ENCODE results near the gene STOX2. TPM values are rescaled to one million over a fixed set of nuclear protein-coding genes. Genes with fewer than 3 reads are reported as not detected.

STOX2 gene, protein sequence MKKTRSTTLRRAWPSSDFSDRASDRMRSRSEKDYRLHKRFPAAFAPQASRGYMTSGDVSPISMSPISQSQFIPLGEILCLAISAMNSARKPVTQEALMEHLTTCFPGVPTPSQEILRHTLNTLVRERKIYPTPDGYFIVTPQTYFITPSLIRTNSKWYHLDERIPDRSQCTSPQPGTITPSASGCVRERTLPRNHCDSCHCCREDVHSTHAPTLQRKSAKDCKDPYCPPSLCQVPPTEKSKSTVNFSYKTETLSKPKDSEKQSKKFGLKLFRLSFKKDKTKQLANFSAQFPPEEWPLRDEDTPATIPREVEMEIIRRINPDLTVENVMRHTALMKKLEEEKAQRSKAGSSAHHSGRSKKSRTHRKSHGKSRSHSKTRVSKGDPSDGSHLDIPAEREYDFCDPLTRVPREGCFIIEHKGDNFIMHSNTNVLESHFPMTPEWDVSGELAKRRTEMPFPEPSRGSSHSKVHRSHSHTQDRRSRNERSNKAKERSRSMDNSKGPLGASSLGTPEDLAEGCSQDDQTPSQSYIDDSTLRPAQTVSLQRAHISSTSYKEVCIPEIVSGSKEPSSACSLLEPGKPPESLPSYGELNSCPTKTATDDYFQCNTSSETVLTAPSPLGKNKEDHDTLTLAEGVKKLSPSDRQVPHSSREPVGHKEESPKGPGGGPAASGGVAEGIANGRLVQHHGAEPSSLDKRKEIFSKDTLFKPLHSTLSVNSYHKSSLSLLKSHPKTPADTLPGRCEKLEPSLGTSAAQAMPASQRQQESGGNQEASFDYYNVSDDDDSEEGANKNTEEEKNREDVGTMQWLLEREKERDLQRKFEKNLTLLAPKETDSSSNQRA (N-terminal part only)
- total RNA-seq (7.3 TPM), polyA plus RNA-seq (ENCODE audit: insufficient read depth in 1 of 8, insufficient read length in 8 of 8, low replicate concordance in 1 of 8) (1 to 10 TPM; 3.8 to 9.7 (median 6.5) TPM)
- long read RNA-seq, donor 1, result 0 reads
- long read RNA-seq, donor 2, result 0 reads
- long read RNA-seq, donor 3, result 0 reads
- long read RNA-seq, donor 4, result 0 reads
- long read RNA-seq, donor 5, result 0 reads
- long read RNA-seq, donor 6, full-length matches to known transcripts, result 1 of 1 reads
- long read RNA-seq, donor 6, partial matches to known transcripts, result 0 of 1 reads
- long read RNA-seq, donor 6, other reads (novel, unspliced or antisense), result 0 of 1 reads
- long read RNA-seq, donor 7, result 0 reads
- long read RNA-seq, donor 8, result 0 reads
- long read RNA-seq, donor 9, result 0 reads
- long read RNA-seq, donor 10, result 0 reads
- long read RNA-seq, donor 11, result 0 reads

DNA sequence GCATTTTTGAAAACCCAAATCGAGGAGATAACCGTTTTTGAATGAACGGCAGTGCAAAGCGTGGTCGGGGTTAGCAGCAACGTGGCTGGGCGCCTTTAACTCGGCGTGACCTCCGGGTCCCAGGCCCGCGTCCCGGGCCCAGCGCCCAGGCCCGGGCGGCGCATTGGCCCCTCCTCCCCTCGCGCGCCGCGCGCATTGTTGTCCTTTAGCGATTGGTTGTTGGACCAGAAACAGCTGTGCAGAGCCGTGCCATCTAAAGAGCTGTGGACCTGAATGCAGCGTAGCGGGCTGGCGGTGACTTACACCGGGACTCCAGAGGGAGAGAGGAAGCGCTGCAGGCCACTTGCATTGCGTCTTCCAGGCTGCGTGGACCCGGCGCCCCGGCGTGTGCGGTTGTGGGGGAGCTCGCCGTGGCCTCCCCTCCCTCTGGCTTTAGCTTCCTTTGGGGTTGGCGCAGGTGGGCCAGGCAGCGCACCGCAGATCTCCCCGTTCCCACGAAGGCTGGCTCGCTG lies at the start of gene STOX2:
STOX2 (plus strand) TSS at position 227 of the 512 bp plus-strand sequence. CDS start 1,484 bp downstream, outside the sequence.
- Histone ChIP-seq H3K27ac (ENCODE audit: low read length) (peak within 1 kb of the TSS; percentile 84), H3K27me3 (ENCODE audit: control insufficient read depth, insufficient read depth, low read length) (peaks cover 4% of the 10 kb centered on the region), H3K4me3 (ENCODE audit: low read length) (peak within 1 kb of the TSS; percentile 82), H3K4me1 (ENCODE audit: control insufficient read depth, insufficient read depth, low read length) (peaks cover 12% of the 10 kb centered on the region), H3K36me3 (ENCODE audit: control insufficient read depth, insufficient read depth, low read length) (no peaks in the 10 kb centered on the region), H3K9me3 (replicated peaks; ENCODE audit: control insufficient read depth, low read depth, low read length) (peaks cover 2% of the 10 kb centered on the region)
- under 1% methylated on average over 39 of the region's 45 CpGs for WGBS (ENCODE audit: insufficient coverage)
- DNase-seq, result peak; percentile 89

DNA sequence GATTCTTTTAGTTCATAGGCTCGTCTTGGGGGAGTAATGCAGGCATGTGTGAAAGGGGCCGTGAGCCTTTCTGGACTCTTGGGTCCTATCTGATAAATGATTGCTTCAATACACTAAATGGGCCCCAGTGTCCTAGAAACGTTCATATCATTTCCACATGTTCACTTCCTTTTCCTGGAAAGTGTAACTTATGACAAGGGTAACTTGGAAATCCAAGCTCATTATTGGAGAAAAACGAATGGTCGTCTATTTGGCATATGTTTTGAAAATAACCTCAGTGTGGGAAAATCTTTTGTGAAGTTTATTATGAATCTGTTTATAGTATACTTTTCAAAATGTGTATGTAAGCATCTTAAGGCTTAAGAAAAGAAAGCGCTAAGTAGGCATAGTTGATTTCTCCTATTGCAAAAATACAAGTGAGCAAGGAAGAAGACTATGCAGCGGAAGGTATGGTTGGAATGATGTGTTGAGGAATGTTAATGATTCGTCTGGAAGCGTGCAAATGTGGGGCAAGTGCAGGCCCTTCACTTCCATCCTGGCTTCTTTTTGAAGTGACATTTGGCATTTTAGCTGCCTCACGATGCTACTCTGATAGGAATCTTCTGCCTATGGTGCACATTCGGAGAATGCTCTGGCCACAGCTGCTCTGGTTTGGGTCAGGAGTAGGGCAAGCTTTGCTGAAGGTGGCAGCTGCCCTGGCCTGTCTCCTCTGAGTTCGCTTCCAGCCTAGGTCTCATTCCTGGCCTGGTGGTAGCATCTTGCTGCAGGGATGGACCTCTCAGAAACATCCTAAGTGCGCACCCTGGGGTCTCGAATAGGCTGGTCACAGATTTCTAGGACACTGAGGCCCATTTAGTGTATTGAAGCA lies 49.5 kb upstream of the STOX2 start:
- Histone ChIP-seq H3K27ac (ENCODE audit: low read length) (no peak overlapping the region), H3K36me3 (ENCODE audit: control insufficient read depth, insufficient read depth, low read length) (no peaks in the 10 kb centered on the region), H3K9me3 (replicated peaks; ENCODE audit: control insufficient read depth, low read depth, low read length) (no peaks in the 10 kb centered on the region), H3K4me1 (ENCODE audit: control insufficient read depth, insufficient read depth, low read length) (peaks cover 18% of the 10 kb centered on the region), H3K4me3 (ENCODE audit: low read length) (no peak overlapping the region), H3K27me3 (ENCODE audit: control insufficient read depth, insufficient read depth, low read length) (peaks cover 2% of the 10 kb centered on the region)
- 51% methylated on average over 7 of the region's 14 CpGs for WGBS (ENCODE audit: insufficient coverage)
- DNase-seq, result peak; percentile 50

DNA sequence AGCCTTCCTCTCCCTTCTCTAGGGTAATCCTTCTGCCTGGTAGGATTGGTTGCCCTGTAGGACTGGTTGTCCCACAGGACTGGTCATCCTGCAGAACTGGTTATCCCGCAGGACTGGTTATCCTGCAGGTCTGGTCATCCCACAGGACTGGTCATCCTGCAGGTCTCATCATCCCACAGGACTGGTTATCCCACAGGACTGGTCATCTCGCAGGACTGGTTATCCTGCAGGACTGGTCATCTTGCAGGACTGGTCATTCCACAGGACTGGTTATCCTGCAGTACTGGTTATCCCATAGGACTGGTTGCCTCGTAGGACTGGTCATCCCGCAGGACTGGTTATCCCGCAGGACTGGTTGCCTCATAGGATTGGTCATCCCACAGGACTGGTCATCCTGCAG lies 48.1 kb upstream of the STOX2 start:
- no peak overlapping the region for H3K4me3 ChIP-seq (ENCODE audit: low read length)
- H3K27ac ChIP-seq (ENCODE audit: low read length), result no peak overlapping the region
- 95% methylated on average over 5 of the region's 5 CpGs for WGBS (ENCODE audit: insufficient coverage)
- H3K4me1 ChIP-seq (ENCODE audit: control insufficient read depth, insufficient read depth, low read length), result peaks cover 18% of the 10 kb centered on the region
- no peak for DNase-seq
- H3K27me3 ChIP-seq (ENCODE audit: control insufficient read depth, insufficient read depth, low read length), result peaks cover 2% of the 10 kb centered on the region
- no peaks in the 10 kb centered on the region for H3K36me3 ChIP-seq (ENCODE audit: control insufficient read depth, insufficient read depth, low read length)
- H3K9me3 ChIP-seq (replicated peaks; ENCODE audit: control insufficient read depth, low read depth, low read length), result no peaks in the 10 kb centered on the region

DNA sequence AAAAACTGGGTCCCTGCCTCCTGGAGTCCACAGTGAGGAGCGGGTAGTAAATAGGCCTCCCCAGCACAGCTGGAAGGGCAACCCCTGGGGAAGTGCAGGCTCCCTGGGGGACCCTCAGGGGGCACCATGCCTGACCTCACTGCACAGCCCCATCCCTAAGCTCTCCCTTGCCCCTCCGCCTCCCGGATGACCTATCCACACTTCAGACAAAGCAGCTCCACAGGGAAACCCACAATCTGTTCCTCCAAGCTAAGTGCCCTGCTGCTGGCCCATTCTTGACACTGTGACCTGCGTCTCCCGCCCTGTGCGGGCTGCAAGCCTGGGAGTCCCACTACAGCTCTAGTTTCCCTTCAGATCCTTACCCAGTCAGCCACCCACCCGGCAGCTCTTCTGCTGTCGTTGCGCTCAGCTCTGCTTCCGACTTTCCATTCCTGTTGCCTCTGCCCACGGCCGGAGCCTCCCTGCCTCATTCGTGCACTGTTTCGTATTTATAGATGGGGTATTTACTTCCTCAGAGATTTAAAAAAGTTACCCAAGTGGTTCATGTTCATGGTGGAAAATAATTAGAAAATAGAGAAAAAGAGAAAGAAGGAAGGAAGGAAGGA lies 47.0 kb upstream of the STOX2 start:
- Histone ChIP-seq H3K9me3 (replicated peaks; ENCODE audit: control insufficient read depth, low read depth, low read length) (no peaks in the 10 kb centered on the region), H3K27ac (ENCODE audit: low read length) (no peak overlapping the region), H3K4me1 (ENCODE audit: control insufficient read depth, insufficient read depth, low read length) (peaks cover 14% of the 10 kb centered on the region), H3K4me3 (ENCODE audit: low read length) (no peak overlapping the region), H3K27me3 (ENCODE audit: control insufficient read depth, insufficient read depth, low read length) (peaks cover under 1% of the 10 kb centered on the region), H3K36me3 (ENCODE audit: control insufficient read depth, insufficient read depth, low read length) (no peaks in the 10 kb centered on the region)
- DNase-seq, result no peak
- WGBS (ENCODE audit: insufficient coverage), result 63% methylated on average over 9 of the region's 14 CpGs

DNA sequence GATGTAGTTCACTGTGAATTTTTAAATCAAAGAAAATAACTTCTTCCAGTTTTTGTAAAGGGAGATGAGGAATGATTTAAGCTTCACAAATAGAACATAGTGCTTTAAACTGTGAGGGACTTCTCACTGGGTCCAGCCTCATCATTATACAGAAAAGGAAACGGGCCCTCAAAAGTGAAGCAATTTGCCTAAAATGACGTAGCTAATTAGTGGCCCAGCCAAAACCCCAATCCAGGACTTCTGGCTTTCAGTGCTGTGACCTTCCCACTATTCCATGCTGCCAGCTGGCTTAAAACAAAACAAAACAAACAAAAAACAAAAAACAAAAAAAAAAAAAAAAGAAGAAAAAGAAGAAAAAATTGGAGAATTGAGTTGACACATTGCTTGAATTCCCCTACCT lies 45.0 kb upstream of the STOX2 start:
- no peak overlapping the region for H3K27ac ChIP-seq (ENCODE audit: low read length)
- peak; percentile 21 for DNase-seq
- 58% methylated on average over 2 of the region's 2 CpGs for WGBS (ENCODE audit: insufficient coverage)
- H3K4me1 ChIP-seq (ENCODE audit: control insufficient read depth, insufficient read depth, low read length), result peaks cover 14% of the 10 kb centered on the region
- H3K36me3 ChIP-seq (ENCODE audit: control insufficient read depth, insufficient read depth, low read length), result no peaks in the 10 kb centered on the region
- H3K27me3 ChIP-seq (ENCODE audit: control insufficient read depth, insufficient read depth, low read length), result no peaks in the 10 kb centered on the region
- no peaks in the 10 kb centered on the region for H3K9me3 ChIP-seq (replicated peaks; ENCODE audit: control insufficient read depth, low read depth, low read length)
- no peak overlapping the region for H3K4me3 ChIP-seq (ENCODE audit: low read length)

DNA sequence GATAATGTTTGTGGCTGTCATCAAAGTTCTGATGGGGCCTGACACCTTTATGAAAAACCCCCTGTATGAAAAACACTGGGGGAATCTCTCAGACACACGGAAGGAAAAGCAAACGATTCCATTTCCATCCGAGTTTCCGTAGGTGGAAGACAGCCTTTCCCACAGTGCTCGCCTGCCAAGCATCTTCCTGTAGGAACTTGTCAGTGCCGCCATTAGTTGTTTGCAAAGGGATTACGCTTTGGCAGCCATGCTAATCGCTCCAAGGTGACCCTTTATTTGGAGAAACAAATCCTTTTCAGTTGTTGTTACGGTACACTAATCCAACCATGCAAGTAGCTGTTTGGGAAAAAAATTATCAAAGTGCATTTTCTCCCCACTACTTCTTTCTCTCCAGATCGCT lies 44.4 kb upstream of the STOX2 start:
- Histone ChIP-seq H3K27me3 (ENCODE audit: control insufficient read depth, insufficient read depth, low read length) (no peaks in the 10 kb centered on the region), H3K27ac (ENCODE audit: low read length) (no peak overlapping the region), H3K36me3 (ENCODE audit: control insufficient read depth, insufficient read depth, low read length) (no peaks in the 10 kb centered on the region), H3K9me3 (replicated peaks; ENCODE audit: control insufficient read depth, low read depth, low read length) (no peaks in the 10 kb centered on the region), H3K4me1 (ENCODE audit: control insufficient read depth, insufficient read depth, low read length) (peaks cover 13% of the 10 kb centered on the region), H3K4me3 (ENCODE audit: low read length) (no peak overlapping the region)
- 25% methylated on average over 8 of the region's 10 CpGs for WGBS (ENCODE audit: insufficient coverage)
- DNase-seq, result peak; percentile 71

DNA sequence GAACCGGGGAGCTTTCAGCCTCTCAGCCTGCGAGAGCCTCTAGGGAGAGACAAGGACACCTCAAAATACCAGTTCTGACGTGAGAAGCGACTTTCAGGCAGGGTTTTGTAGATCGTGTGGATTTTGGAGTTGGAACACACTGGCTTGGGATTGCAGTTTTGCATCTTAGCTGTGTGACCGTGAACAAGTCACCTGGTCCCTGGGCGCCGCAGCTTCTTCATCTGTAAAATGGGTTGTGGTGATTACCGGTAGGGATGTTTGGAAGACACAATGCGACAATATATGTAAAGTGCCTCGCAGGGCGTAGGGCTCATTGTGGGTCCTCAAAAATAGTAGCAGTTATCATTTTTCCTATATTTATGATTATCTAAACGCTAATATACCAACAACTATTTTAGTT lies 43.7 kb upstream of the STOX2 start:
- 90% methylated on average over 6 of the region's 13 CpGs for WGBS (ENCODE audit: insufficient coverage)
- Histone ChIP-seq H3K4me3 (ENCODE audit: low read length) (no peak overlapping the region), H3K9me3 (replicated peaks; ENCODE audit: control insufficient read depth, low read depth, low read length) (no peaks in the 10 kb centered on the region), H3K4me1 (ENCODE audit: control insufficient read depth, insufficient read depth, low read length) (peaks cover 6% of the 10 kb centered on the region), H3K27ac (ENCODE audit: low read length) (no peak overlapping the region), H3K27me3 (ENCODE audit: control insufficient read depth, insufficient read depth, low read length) (no peaks in the 10 kb centered on the region), H3K36me3 (ENCODE audit: control insufficient read depth, insufficient read depth, low read length) (no peaks in the 10 kb centered on the region)
- no peak for DNase-seq

DNA sequence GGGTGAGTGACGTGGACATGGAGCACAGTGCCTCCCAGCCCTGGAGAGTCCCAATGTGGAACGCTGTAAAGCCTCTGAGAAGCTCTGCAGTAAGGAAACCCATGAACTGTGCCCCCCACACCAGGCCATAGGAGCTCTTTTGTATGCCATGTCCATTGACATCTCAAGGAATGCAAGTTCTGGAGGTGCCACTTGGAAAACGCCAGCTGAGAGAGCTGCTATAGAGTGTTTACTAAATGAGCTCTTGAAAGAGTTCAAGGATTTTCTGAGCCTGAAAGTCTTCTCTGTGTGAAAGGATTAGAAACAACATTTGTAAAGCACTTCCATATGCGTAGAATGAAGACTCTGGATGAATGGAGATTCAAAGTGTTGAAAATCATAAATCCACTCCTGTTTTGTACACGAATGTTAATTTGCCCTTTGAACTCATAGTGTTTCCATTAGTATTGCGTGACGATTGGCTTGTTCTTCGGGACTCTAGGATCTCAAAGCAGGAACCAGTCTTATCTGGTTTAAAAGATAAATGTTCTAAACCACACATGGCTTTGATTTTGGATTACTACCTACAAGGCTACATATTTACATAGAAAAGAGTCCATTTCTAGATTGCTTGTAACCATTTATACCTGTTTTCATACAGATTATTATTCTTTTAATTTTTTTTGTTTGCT lies 41.8 kb upstream of the STOX2 start:
- DNase-seq, result no peak
- Histone ChIP-seq H3K4me3 (ENCODE audit: low read length) (no peak overlapping the region), H3K27me3 (ENCODE audit: control insufficient read depth, insufficient read depth, low read length) (peaks cover 2% of the 10 kb centered on the region), H3K36me3 (ENCODE audit: control insufficient read depth, insufficient read depth, low read length) (no peaks in the 10 kb centered on the region), H3K27ac (ENCODE audit: low read length) (no peak overlapping the region), H3K4me1 (ENCODE audit: control insufficient read depth, insufficient read depth, low read length) (no peaks in the 10 kb centered on the region), H3K9me3 (replicated peaks; ENCODE audit: control insufficient read depth, low read depth, low read length) (no peaks in the 10 kb centered on the region)
- WGBS (ENCODE audit: insufficient coverage), result 71% methylated on average over 2 of the region's 8 CpGs
